GM23248 (cell line): ENCODE data around the gene SLC2A5. TPM values are rescaled to one million over a fixed set of nuclear protein-coding genes. Genes with fewer than 3 reads are reported as not detected.

Experiments
- DNase-seq: peaks from one replicate; pipeline ENCODE4 v3.0.0-alpha.2; 2015
- H2AFZ ChIP-seq: fragments of 200-600 bp; sonication (generic); 2 replicates; pipeline ENCODE4 v1.6.1; 2016; ENCODE audit warnings: antibody characterized with exemption
- H3F3A ChIP-seq: fragments of 200-600 bp; sonication (generic); 2 replicates; pipeline ENCODE4 v1.6.1; 2016; ENCODE audit warnings: mild to moderate bottlenecking, antibody characterized with exemption, mixed run types; ENCODE audit not compliant: insufficient read depth
- H3K27ac ChIP-seq: fragments of 200-600 bp; sonication (generic); 2 replicates; pipeline ENCODE4 v1.5.1; 2016; ENCODE audit warnings: mild to moderate bottlenecking
- H3K27me3 ChIP-seq: fragments of 200-600 bp; sonication (generic); replicated peaks from 2 replicates; pipeline ENCODE4 v1.6.1; 2016; ENCODE audit warnings: mild to moderate bottlenecking; ENCODE audit not compliant: insufficient read depth
- H3K36me3 ChIP-seq: fragments of 200-600 bp; sonication (generic); 2 replicates; pipeline ENCODE4 v1.6.1; 2016; ENCODE audit warnings: low read depth, mild to moderate bottlenecking
- H3K4me1 ChIP-seq: fragments of 200-600 bp; sonication (generic); 2 replicates; pipeline ENCODE4 v1.6.1; 2016; ENCODE audit warnings: mild to moderate bottlenecking; ENCODE audit not compliant: insufficient read depth
- H3K4me2 ChIP-seq: fragments of 200-600 bp; sonication (generic); one replicate; pipeline ENCODE4 v1.6.1; 2016; ENCODE audit warnings: mild to moderate bottlenecking; ENCODE audit not compliant: unreplicated experiment
- H3K4me3 ChIP-seq: fragments of 200-600 bp; sonication (generic); 2 replicates; pipeline ENCODE4 v1.5.1; 2016; ENCODE audit warnings: mild to moderate bottlenecking
- H3K79me2 ChIP-seq: fragments of 200-600 bp; sonication (generic); 2 replicates; pipeline ENCODE4 v1.6.1; 2016; ENCODE audit warnings: mild to moderate bottlenecking; ENCODE audit not compliant: insufficient read depth
- H3K9ac ChIP-seq: fragments of 200-600 bp; sonication (generic); 2 replicates; pipeline ENCODE4 v1.6.1; 2016; ENCODE audit warnings: mild to moderate bottlenecking
- H3K9me2 ChIP-seq: fragments of 200-600 bp; sonication (generic); 2 replicates; pipeline ENCODE4 v1.6.1; 2016; ENCODE audit warnings: mixed run types, mild to moderate bottlenecking, moderate library complexity; ENCODE audit not compliant: insufficient read depth
- H3K9me3 ChIP-seq: fragments of 200-600 bp; sonication (generic); one replicate; pipeline ENCODE4 v1.6.1; 2017; ENCODE audit warnings: low read depth
- H4K20me1 ChIP-seq: fragments of 200-600 bp; sonication (generic); 2 replicates; pipeline ENCODE4 v1.6.0; 2016; ENCODE audit not compliant: insufficient read depth
- EZH2 ChIP-seq: fragments of 200-600 bp; sonication (generic); IDR thresholded peaks from 2 replicates; pipeline ENCODE4 v1.6.1; 2018; ENCODE audit warnings: antibody characterized with exemption, mild to moderate bottlenecking; ENCODE audit not compliant: insufficient read depth, poor library complexity, severe bottlenecking
- EZH2phosphoT487 ChIP-seq: fragments of 200-600 bp; sonication (generic); IDR thresholded peaks from 2 replicates; pipeline ENCODE4 v1.6.1; 2018; ENCODE audit warnings: antibody characterized with exemption, moderate library complexity, mild to moderate bottlenecking, low read depth; ENCODE audit not compliant: insufficient read depth
- WGBS, 2 experiments: methylation state at CpG; one replicate each; pipeline ENCODE4 v1.1.6; 2015 to 2017; ENCODE audit warnings: low lambda C conversion rate in 2 of 2, low coverage in 1 of 2; ENCODE audit errors: missing lambda C conversion rate in 2 of 2; 5-methylcytosine and 5-hydroxymethylcytosine counted together
- in situ Hi-C: fragments of 300-500 bp; cut with MboI; formaldehyde crosslinking; loops from 2 replicates; pipeline ENCODE4 v1.15.0; 2020
- polyA plus RNA-seq: library from polyadenylated mRNA; unstranded; fragments of >200 nt; fragmentation: Nextera tagmentation; extraction: Ambion mirVana; gene quantifications from 2 replicates; pipeline ENCODE4 v1.2.1, GENCODE V29; 2016
- total RNA-seq: library from RNA; depleted of rRNA; stranded (reverse); fragments of >200 nt; shearing (Covaris generic); gene quantifications from 2 replicates; pipeline ENCODE4 v1.2.3, GENCODE V29; 2014

Gene SLC2A5
- total and polyA plus RNA-seq, 2 experiments from 2014 or later: 0.29 to 0.54 TPM

DNA sequence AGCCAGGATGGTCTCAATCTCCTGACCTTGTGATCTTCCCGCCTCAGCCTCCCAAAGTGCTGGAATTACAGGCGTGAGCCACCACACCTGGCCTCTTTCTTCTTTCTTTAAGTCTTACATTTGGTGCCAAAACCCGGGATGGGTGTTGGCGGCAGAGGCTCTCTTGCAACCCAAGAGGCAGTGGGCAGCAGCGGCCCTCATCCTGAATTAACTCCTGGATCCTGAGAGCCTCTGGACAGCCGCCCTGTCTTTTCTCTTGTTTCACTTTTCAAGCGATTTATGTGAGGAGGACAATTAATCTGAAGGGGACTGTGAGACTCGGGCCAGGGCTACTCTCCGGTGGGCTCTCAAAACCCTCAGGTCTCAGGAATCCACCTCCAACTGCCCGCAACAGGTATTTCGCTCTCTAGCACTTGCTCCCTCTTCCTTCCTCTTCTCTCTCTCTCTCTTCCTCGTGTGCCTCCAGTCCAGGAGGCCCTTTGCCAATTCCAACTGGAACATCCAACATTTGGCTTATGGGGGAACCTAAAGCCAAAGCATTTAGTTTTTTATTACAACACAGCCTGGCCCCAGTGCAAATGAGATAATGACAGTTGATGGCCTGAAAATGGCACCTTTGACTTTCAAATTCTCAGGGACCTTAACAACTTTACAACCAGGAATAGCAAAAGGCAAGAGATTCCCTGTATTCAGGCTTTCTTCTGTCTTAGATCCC lies 18.1 kb upstream of the SLC2A5 start:
- TF ChIP-seq EZH2phosphoT487 (no peak), EZH2 (no peak)
- Histone ChIP-seq H3K27me3 (peaks cover 21% of the 10 kb centered on the region), H3K4me3 (no peak overlapping the region), H3K27ac (no peak overlapping the region), H3K79me2 (no peaks in the 10 kb centered on the region), H4K20me1 (no peaks in the 10 kb centered on the region), H2AFZ (no peak overlapping the region), H3K36me3 (no peaks in the 10 kb centered on the region), H3K4me2 (no peak overlapping the region), H3K9ac (no peak overlapping the region), H3K9me2 (no peaks in the 10 kb centered on the region), H3K9me3 (no peaks in the 10 kb centered on the region), H3F3A (peaks cover 13% of the 10 kb centered on the region; the same call in 1 of the 2 replicates), H3K4me1 (0 out of 2 replicates have a peak, but pooled peaks cover 7% of the 10 kb centered on the region)
- in situ Hi-C loops: no loop called here
- WGBS, 2 experiments: 80 to 81% methylated on average over 12 of the region's 12 CpGs
- DNase-seq: no peak

GRCh38 chr1:9086796-9087195 lies 17.4 kb upstream of the SLC2A5 start:
- peaks cover 16% of the 10 kb centered on the region for H3K27me3 ChIP-seq
- no peak overlapping the region for H3K4me2 ChIP-seq
- no peaks in the 10 kb centered on the region for H4K20me1 ChIP-seq
- no peak overlapping the region for H3K27ac ChIP-seq
- H3K4me3 ChIP-seq: no peak overlapping the region
- H3K36me3 ChIP-seq: no peaks in the 10 kb centered on the region
- 0 out of 2 replicates have a peak, but pooled peaks cover 7% of the 10 kb centered on the region for H3K4me1 ChIP-seq
- H3K9me3 ChIP-seq: no peaks in the 10 kb centered on the region
- H3F3A ChIP-seq: peaks cover 13% of the 10 kb centered on the region; the same call in 1 of the 2 replicates
- no peaks in the 10 kb centered on the region for H3K9me2 ChIP-seq
- WGBS, 2 experiments: 53 to 56% methylated on average over 2 of the region's 2 CpGs
- TF ChIP-seq EZH2phosphoT487: no peak
- TF ChIP-seq EZH2: no peak
- in situ Hi-C loops: no loop called here
- H3K79me2 ChIP-seq: no peaks in the 10 kb centered on the region
- H3K9ac ChIP-seq: no peak overlapping the region
- no peak overlapping the region for H2AFZ ChIP-seq
- DNase-seq: peak; percentile 41

DNA sequence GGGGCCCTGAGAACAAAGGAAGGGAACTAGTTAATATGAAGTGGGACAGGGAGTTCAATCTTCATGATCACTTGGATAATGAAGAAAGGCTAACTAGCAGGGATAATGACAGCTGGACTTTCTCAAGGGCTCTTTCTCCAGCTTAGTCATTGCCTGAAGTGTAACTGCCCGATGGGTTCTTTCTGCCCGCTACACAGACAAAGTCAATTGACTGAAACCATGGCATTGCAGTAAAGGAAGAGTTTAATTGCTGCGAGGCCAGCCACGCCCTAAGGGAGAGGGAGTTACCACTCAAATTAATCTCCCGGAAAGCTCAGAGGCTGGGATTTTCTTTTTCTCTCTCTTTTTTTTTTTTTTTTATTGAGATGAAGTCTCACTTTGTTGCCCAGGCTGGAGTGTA lies 16.6 kb upstream of the SLC2A5 start:
- H3K9me2 ChIP-seq: no peaks in the 10 kb centered on the region
- no peak overlapping the region for H3K27ac ChIP-seq
- H3F3A ChIP-seq: peaks cover 13% of the 10 kb centered on the region; the same call in 1 of the 2 replicates
- no peaks in the 10 kb centered on the region for H3K36me3 ChIP-seq
- H3K79me2 ChIP-seq: no peaks in the 10 kb centered on the region
- no peak overlapping the region for H3K4me2 ChIP-seq
- no peaks in the 10 kb centered on the region for H3K9me3 ChIP-seq
- H3K4me3 ChIP-seq: no peak overlapping the region
- no peaks in the 10 kb centered on the region for H4K20me1 ChIP-seq
- DNase-seq: peak; percentile 7
- H3K27me3 ChIP-seq: peaks cover 8% of the 10 kb centered on the region; the same call in 1 of the 2 replicates
- H2AFZ ChIP-seq: no peak overlapping the region
- H3K9ac ChIP-seq: no peak overlapping the region
- in situ Hi-C loops: no loop called here
- WGBS, 2 experiments: 80 to 81% methylated on average over 5 of the region's 5 CpGs
- 0 out of 2 replicates have a peak, but pooled peaks cover 7% of the 10 kb centered on the region for H3K4me1 ChIP-seq
- no peak for TF ChIP-seq EZH2phosphoT487
- TF ChIP-seq EZH2: no peak

GRCh38 chr1:9085306-9085940 lies 16.0 kb upstream of the SLC2A5 start:
- Histone ChIP-seq H3K9ac (no peak overlapping the region), H3K27ac (no peak overlapping the region), H3K36me3 (no peaks in the 10 kb centered on the region), H3K4me3 (no peak overlapping the region), H3K9me3 (no peaks in the 10 kb centered on the region), H3K79me2 (no peaks in the 10 kb centered on the region), H3K27me3 (peaks cover 7% of the 10 kb centered on the region; the same call in 1 of the 2 replicates), H2AFZ (no peak overlapping the region), H3F3A (peaks cover 13% of the 10 kb centered on the region; the same call in 1 of the 2 replicates), H3K4me1 (0 out of 2 replicates have a peak, but pooled peaks cover 7% of the 10 kb centered on the region), H4K20me1 (no peaks in the 10 kb centered on the region), H3K9me2 (no peaks in the 10 kb centered on the region), H3K4me2 (no peak overlapping the region)
- 85 to 86% methylated on average over 7 of the region's 7 CpGs for WGBS, 2 experiments
- DNase-seq: peak; percentile 20
- in situ Hi-C loops: no loop called here
- TF ChIP-seq EZH2phosphoT487: no peak
- TF ChIP-seq EZH2: no peak
